HG02938 (cell line): ENCODE measurements around the gene ERC1.

Source experiments
- ATAC-seq: cut with Tn5 transposase; IDR thresholded peaks from one replicate; pipeline ENCODE4 v1.9.1; 2021; ENCODE audit warnings: mild to moderate bottlenecking, moderate library complexity; ENCODE audit not compliant: unreplicated experiment

ERC1 gene

GRCh38 chr12:1373901-1374735 lies 383.1 kb downstream of the ERC1 start:
- ATAC-seq = no peak

GRCh38 chr12:1375323-1375722 lies 384.3 kb downstream of the ERC1 start:
- ATAC-seq = no peak

- ATAC-seq = no peak
Measured at GRCh38 chr12:1377117-1377516, 386.1 kb downstream of the ERC1 start.

- no peak for ATAC-seq
Measured at GRCh38 chr12:1377681-1378080, 386.7 kb downstream of the ERC1 start.

- no peak for ATAC-seq
Measured at GRCh38 chr12:1380171-1380851, 389.3 kb downstream of the ERC1 start.

GRCh38 chr12:1382151-1382550 lies 391.1 kb downstream of the ERC1 start:
- no peak for ATAC-seq

DNA sequence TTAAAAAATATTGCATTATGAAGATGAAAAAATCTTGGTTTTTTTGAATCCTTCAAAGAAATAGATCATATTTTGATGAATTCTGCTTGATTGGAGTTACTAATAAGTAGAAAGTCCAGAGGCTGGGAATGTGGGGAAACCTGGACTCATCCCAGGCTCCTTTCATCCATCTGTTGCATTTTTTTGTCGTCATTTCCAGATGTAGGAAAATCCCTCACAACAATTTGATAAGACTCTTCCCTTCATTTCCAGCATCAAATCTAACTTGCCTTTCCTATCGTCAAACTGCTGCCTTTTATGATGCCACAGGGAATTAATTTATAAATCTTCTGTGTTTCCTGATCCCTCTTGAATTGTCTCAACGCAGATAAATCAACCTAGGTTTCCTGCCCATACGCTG lies 391.8 kb downstream of the ERC1 start:
- ATAC-seq = no peak

GRCh38 chr12:1383758-1384157 lies 392.7 kb downstream of the ERC1 start:
- ATAC-seq = no peak

DNA sequence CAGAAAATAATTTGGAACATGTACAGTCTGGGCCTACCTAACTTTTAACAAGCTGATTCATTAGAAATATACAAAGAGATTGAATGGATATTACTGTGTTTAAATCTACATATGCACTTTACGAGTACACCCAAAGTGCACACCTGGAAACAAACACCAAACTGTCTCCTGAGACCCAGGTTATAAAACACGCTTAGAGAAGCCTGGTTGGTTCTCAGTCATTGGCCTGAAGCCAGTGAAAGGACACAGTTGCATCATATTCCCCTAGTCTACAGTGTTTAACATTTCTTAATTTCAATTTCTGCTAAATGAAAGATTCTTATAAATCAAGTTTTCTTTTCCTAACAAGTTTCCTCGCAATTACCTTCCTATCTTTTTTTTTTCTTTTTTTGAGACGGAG lies 393.9 kb downstream of the ERC1 start:
- no peak for ATAC-seq

DNA sequence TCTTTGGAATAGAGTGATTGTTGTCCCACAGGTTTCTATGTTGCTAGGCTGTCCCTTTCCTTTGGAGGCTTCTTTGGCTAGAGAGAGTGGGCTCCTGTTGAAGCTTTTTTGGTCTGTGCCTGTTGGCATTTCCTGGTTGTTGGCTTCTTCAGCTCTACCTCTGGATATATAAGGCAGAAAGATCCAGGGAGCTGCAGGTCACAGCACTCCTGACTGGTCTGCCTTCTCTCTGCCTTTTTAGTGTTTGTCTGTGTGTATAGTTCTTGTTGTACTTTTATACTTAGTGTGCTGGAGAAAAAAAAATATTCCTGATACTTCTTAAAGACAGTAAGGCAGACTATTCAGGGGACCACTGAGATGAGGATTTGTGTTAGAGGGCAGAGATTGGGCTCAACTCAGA lies 400.7 kb downstream of the ERC1 start:
- no peak for ATAC-seq

DNA sequence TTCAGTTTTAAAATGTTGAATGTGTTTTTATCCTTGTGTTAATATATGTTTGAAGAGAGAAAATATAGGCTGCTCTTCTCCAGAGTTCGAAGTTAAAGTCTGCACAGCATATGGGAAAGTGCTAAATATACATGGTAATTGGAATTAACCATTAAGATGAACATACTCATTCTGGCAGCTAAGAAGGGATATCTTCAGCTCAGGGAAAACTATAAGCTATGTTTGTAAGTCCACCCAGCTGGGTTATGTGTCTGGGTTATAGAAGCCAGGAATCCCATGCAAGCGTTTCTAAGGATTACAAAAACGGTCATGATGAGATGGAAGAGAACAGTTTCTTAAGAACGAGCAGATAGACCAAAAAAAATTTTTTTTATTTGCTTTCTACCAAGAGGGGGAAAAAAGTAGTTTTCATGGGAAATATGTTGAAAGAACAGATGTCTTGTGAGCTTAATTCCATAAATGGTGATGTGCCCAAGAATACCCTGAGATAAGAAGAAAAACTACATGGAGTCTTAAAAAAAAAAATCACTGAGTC lies 404.5 kb downstream of the ERC1 start:
- ATAC-seq = no peak

GRCh38 chr12:1398673-1399072 lies 407.6 kb downstream of the ERC1 start:
- no peak for ATAC-seq

- ATAC-seq = no peak
Measured at GRCh38 chr12:1401891-1402290, 410.9 kb downstream of the ERC1 start.

DNA sequence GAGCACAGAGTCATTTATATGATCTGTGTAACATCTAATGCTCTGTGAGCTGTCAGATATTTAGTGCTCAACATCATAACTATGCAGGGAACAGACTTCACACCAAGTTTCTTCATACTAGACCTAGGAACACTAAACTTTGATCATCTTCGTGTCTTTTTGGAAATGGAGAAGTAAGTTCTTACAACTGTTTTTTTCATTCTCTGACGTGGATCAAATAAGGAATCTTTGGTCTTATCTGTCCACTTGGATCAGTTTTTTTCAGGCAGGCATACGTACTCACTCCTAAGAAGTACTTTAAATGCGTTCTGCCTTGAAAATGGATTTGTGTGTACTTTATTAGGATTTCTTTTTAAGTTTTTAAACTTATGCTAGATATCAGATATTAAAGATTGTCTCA lies 412.4 kb downstream of the ERC1 start:
- ATAC-seq = no peak

- ATAC-seq = no peak
Measured at GRCh38 chr12:1405619-1406018, 414.6 kb downstream of the ERC1 start.

- no peak for ATAC-seq
Measured at GRCh38 chr12:1410794-1411193, 419.8 kb downstream of the ERC1 start.

DNA sequence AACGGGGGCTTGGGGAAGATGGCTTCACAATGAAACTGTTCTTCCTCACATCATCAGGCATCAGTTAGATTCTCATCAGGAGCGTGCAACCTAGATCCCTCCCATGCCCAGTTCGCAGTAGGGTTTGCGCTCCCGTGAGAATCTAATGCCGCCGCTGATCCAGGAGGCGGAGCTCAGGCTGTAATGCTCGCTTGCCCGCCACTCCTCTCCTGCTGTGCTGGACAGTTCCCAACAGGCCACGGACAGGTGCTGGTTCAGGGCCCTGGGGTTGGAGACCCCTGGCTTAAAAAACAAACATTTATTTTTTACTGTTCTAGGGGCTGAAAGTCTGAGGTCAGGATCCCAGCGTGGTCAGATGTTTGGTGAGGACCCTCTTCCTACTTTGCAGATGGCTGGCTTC lies 422.9 kb downstream of the ERC1 start:
- ATAC-seq = no peak

DNA sequence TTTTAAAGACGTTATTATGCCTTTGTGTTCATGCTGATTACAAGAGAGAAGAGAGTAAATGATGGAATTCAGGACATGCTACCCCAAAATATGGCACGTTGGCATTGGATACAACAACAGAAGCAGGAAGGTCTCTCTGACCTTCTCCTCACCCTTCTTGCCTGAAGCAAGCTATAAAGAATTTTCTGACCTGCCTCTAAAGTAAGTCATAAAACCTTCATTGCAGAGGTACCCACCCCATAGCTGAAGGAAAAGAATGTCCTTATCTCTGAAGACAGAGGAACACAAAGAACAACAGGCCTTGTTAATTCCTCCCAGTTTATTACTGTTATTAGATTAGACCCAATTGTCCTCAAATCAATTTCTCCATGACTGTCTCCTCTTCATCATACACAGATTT lies 427.1 kb downstream of the ERC1 start:
- no peak for ATAC-seq

DNA sequence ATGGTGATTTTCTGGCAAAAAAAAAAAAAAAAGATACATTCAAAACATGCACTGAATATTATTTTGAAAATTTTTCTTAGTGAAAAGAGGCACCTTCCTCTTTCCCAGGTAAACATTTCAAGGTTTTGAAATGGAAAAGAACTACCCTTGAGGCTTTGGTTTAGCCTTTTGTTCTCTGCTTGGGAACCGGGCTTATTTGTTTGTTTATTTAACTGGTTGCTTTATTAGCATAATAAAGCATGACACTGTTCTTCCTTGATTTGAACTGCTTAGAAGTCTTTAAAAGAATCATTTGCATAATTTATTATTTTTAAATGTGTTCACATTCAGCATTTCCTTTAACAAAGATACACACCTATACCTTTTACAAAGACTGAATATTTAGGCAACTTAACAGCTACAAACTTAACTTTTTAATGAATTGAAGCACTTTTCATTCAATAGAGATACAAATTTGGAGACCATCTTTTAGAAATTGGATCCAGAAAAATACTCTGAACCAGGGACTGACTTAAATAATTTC lies 428.9 kb downstream of the ERC1 start:
- no peak for ATAC-seq

DNA sequence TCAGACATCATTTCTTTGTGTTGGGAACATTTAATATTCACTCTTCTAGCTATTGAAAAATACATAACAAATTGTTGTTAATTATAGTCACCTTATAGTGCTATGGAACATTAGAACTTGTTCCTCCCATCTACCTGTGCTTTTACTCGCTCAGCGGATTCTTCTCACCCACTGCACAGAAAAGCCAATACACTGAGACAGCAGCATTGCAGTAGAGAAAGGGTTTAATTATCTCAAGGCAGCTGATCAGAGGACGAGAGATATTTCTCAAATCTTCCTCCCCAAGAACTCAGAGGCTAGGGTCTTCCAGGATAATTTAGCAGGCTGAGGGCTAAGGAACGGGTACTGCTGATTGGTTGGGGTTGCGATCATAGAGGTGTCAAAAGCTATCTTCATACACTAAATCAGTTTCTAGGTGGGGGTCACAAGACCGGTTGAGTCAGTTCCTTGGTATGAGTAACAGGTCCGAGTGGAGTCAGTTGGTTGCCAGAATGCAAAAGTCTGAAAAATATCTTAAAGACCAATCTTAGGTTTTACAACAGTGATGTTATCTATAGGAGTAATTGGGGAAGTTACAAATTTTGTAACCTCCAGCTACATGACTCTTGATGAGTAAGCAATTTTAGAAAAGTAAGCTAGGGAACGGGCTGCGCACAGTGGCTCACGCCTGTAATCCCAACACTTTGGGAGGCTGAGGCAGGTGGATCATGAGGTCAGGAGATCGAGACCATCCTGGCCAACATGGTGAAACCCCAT lies 430.2 kb downstream of the ERC1 start:
- no peak for ATAC-seq

GRCh38 chr12:1422604-1423315 lies 431.7 kb downstream of the ERC1 start:
- ATAC-seq = no peak
